Stimulated activated CD4-positive, alpha-beta T cell treated with anti-CD3 and anti-CD28 coated beads, Interleukin-15, amount 100 ng/mL, for 1 hour (primary cell): ENCODE data around the gene PRM1.

ENCODE experiments used
- DNase-seq, 2 donors: peaks; one replicate each; pipeline ENCODE4 v3.0.0-alpha.2; 2020; ENCODE audit warnings: low read depth in 1 of 2, low spot score in 1 of 2

The PRM1 gene, protein sequence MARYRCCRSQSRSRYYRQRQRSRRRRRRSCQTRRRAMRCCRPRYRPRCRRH

DNA sequence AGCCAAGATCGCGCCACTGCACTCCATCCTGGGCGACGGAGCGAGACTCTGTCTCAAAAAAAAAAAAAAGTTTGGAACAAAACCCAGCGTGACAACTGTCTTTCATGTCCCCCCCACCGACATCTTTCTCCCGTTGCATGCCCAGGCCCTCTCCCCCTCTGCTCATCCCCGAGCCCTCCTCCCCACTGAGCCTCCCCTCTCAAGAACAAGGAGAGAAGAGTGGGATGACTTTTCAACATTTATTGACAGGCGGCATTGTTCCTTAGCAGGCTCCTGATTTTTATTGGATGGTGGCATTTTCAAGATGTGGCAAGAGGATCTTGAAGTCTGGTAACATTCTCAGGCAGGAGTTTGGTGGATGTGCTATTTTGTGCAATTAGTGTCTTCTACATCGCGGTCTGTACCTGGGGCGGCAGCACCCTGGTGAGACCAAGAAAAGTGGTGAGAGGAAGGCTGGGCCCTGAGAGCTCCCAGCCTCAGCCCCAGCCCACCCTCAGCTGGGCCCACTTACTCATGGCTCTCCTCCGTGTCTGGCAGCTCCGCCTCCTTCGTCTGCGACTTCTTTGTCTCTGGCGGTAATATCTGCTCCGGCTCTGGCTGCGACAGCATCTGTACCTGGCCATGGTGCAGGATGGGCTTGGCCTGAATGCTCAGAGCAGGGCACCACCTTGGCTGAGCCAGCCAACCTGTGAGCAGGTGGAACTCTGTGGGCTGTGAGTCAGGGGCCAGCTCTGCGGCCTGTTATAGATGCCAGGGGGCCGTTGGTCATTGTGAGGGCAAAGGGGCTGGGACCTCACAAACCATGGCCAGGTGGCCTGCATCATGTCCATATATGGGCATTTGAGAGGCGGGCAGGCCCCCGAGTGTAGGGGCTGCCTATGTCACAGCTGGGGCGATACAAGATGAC is at the start of gene PRM1:
PRM1 (minus strand) TSS at position 715 of the 907 bp plus-strand sequence; CDS start at position 623, 92 bp downstream.
- DNase-seq: no peak

GRCh38 chr16:11330526-11331237 is 49.6 kb upstream of the PRM1 start:
- DNase-seq: no peak

DNA sequence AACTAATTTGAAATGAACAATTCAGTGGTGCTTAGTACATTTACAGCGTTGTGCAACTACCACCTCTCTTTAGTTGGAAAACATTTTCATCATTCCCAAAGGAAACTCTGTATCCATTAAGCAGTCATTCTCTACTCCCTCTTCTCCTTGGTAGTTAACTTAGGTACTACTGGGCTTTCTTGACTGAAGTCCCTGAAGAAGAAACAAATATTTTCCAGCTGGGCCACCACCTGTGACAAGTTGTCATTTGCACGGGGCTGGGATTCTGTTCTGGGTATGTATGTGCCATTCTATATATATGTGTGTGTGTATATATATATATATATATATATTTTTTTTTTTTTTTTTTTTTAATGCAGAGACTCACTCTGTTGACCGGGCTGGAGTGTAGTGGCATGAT is 48.8 kb upstream of the PRM1 start:
- no peak for DNase-seq

- no peak for DNase-seq
Measured at GRCh38 chr16:11329071-11329491, 48.0 kb upstream of the PRM1 start.

- DNase-seq: peak in 1 of 2 donors; percentile 10
Measured at GRCh38 chr16:11328172-11329070, 47.3 kb upstream of the PRM1 start.

DNA sequence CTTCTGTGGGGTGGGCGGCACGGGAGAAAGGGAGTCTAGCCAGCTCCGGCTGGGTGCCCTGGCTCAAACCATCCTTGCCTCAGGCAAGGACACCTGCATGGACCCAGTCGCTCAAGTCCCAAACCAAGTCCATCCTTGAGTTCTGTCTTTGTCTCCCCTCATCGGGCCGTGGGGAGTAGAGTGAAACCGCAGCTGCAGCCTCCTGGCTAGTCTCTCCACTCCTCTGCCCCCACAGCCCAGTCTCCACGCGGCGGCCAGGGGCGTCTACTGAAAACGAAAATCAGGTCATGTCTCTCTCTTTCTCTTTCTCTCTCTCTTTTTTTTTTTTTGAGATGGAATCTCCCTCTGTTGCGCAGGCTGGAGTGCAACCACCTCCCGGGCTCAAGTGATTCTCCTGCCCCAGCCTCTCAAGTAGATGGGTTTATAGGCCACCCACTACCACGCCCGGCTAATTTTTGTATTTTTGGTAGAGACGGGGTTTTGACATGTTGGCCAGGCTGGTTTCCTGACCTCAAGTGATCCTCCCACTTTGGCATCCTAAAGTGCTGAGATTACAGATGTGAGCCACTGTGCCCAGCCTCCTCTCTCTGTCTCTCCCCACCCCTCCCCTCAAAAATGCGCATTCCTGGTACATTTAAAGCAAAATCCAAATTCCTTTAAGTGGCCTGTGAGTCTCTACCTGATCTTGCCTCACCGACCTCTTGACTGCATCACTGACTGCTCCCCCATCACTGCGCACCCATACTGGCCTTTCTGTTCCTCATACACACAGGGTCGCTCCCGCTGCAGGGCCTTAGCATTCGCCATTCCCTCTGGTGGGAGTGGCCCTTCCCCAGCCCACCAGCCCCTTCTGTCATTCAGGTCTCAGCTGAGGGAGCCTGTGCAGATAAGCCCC is 46.4 kb upstream of the PRM1 start:
- DNase-seq: no peak

DNA sequence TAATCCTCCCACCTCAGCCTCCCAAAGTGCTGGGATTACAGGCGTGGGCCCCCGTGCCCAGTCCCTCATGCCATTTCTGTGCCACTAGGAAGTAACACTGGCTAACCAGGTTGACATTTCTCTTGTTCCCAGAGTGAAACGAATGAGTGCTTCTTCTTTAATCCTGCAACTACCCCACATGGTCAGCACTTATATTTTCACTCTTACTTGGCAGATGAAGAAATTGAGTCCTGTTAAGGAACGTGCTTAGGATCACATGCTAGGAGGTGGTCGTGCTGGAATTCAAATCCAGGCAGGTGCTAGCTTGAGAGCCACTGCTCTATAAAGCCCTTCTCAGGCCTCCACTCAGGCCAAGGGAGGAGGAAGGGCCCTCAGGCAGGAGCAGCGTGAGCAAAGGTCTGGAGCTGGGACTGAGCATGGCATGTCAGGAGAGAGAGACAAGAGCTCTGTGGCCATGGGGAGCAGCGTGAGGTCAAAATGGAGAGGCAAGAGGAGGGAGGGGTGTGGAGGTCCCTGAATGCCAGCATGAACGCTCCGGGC is 45.7 kb upstream of the PRM1 start:
- DNase-seq: no peak

DNA sequence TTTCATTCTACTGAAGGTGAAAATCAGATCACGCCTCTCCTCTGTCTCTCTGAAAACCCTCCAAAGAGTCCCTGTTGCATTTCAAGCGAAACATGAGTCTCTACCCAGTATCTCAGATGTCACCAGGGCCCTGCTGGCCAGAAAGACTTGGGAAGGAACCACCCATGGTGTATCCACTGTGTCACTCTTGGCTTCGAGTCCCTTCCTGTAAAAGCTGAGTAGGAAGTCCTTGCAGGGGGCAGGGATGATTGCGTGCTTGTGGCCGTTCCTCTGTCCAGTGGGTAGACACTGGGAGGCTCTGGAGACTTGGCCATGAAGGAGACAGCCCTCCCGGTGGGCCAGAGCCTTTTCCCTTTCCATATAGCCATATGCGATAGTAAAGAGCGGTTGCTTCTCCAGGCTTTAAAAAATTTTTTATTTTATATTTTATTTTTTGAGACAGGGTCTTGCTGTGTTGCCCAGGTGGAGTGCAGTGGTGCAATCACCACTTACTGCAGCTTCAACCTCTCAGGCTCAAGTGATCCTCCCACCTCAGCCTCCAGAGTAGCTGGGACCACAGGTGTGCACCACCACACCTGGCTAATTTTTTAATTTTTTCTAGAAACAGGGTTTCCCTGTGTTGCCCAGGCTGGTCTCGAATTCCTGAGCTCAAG is 45.1 kb upstream of the PRM1 start:
- DNase-seq: no peak

DNA sequence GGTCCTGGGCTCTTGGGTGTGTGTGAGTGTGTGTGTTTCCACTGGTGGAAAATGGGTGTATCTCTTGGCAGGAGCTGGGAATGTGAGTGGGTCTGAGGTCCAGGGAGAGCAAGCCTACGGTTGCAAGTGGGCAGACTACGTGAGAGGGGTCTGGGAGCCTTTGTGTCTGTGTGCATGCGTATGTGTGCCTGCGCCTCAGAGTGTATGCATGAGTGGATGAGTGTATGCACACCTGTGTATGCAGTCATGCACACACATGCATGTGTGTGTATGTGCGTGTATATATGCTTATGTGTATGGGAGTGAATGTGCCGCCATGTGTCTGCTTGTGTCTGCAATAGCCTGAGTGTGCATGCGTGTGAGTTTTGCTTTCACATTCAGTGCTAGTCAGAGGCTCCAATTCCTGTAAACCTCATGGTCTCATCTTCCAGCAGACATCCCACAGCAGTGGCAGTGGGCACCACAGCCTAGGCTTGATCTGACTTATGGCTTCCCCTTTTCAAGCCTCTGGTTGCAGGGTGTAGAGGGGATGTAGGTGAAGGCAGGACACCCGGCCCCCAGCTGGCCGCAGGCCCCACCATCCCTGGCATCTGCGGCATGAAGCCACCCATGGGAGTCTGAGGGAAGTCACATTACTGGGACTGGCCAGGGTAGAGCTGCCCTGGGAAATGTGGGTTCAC is 44.4 kb upstream of the PRM1 start:
- DNase-seq: no peak

GRCh38 chr16:11323551-11324336 is 42.6 kb upstream of the PRM1 start:
- DNase-seq: no peak

GRCh38 chr16:11322823-11323222 is 41.7 kb upstream of the PRM1 start:
- DNase-seq: no peak

- no peak for DNase-seq
Measured at GRCh38 chr16:11321662-11322061, 40.5 kb upstream of the PRM1 start.

GRCh38 chr16:11320170-11320569 is 39.0 kb upstream of the PRM1 start:
- DNase-seq: no peak

GRCh38 chr16:11319529-11320146 is 38.5 kb upstream of the PRM1 start:
- no peak for DNase-seq

- no peak for DNase-seq
Measured at GRCh38 chr16:11318817-11319216, 37.7 kb upstream of the PRM1 start.

GRCh38 chr16:11316331-11317015 is 35.3 kb upstream of the PRM1 start:
- DNase-seq: no peak

- DNase-seq: no peak
Measured at GRCh38 chr16:11315510-11315909, 34.4 kb upstream of the PRM1 start.
